Measurements from ENCODE around the gene ARHGAP28. TPM values are rescaled to one million over a fixed set of nuclear protein-coding genes. Genes with fewer than 3 reads are reported as not detected.

ARHGAP28 gene
- total RNA-seq, 3 donors from 2014 or later (not counting 1 experiment from before 2014, with no cell fraction given): not detected

DNA sequence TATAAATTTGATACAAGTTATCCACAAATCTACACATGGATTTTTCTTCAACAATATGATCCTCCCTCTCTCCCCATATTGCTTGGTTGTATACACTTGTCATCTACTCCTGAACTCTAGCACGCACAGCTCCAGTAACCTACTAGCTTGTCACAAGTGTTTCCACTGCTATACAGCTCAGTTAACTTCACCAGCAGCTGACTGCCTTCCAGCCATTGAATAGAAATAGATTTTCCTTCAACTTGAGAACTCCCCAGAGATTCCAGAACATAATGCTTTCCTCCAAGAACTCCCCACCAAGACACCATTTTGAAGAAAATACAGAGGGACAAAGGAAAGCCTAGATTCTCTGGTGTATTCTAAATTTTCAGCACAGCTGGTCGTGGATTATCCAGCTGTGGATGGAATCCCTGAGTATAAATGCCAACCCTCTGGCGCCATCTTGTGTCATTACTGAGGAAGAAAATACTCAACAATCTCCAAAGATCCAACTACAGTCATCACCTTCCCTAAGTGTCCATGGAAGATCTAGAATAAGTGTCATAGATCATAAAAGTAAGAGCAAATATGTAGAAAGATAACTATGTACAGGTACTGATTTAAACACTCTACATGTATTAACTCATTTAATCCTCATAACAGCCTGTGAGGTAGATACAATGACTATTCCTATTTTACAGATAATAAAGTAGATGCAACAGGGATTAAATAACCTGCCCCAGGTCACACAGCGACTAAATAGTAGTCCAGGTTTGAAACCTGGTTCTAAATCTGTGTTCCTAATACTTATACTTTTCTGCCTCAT is 156.7 kb downstream of the ARHGAP28 start:
- ATAC-seq: no peak
- no peak overlapping the region for H3K4me3 Mint-ChIP-seq
- no peaks in the 10 kb centered on the region for H3K36me3 Mint-ChIP-seq
- TF ChIP-seq, protein P1, sequence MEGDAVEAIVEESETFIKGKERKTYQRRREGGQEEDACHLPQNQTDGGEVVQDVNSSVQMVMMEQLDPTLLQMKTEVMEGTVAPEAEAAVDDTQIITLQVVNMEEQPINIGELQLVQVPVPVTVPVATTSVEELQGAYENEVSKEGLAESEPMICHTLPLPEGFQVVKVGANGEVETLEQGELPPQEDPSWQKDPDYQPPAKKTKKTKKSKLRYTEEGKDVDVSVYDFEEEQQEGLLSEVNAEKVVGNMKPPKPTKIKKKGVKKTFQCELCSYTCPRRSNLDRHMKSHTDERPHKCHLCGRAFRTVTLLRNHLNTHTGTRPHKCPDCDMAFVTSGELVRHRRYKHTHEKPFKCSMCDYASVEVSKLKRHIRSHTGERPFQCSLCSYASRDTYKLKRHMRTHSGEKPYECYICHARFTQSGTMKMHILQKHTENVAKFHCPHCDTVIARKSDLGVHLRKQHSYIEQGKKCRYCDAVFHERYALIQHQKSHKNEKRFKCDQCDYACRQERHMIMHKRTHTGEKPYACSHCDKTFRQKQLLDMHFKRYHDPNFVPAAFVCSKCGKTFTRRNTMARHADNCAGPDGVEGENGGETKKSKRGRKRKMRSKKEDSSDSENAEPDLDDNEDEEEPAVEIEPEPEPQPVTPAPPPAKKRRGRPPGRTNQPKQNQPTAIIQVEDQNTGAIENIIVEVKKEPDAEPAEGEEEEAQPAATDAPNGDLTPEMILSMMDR (IDR thresholded peaks at IDR 0.05): no peak
- WGBS (ENCODE audit: insufficient coverage): 16% methylated on average over 3 of the region's 4 CpGs
- no peak overlapping the region for H3K4me3 ChIP-seq (ENCODE audit: low read length)
- H3K9me3 ChIP-seq (ENCODE audit: control insufficient read depth, insufficient read depth, low read length): no peaks in the 10 kb centered on the region
- H3K27me3 Mint-ChIP-seq (ENCODE audit: low read depth in 2 of 2): no peaks in the 10 kb centered on the region
- intact Hi-C loops (cut with micrococcal nuclease): no loop called here
- peak in 1 of 2 donors; percentile 7 for DNase-seq
- H3K36me3 ChIP-seq (ENCODE audit: control insufficient read depth, insufficient read depth, low read length): no peaks in the 10 kb centered on the region
- H3K27me3 ChIP-seq (ENCODE audit: control insufficient read depth, insufficient read depth, low read length): no peaks in the 10 kb centered on the region
- peaks cover 0 to 4% of the 10 kb centered on the region in 2 donors for H3K9me3 Mint-ChIP-seq
- H3K27ac ChIP-seq (ENCODE audit: low read length): no peak overlapping the region
- H3K4me1 ChIP-seq (ENCODE audit: control insufficient read depth, insufficient read depth, low read length): no peaks in the 10 kb centered on the region
- H3K4me1 Mint-ChIP-seq: no peaks in the 10 kb centered on the region
- no peak overlapping the region for H3K27ac Mint-ChIP-seq

DNA sequence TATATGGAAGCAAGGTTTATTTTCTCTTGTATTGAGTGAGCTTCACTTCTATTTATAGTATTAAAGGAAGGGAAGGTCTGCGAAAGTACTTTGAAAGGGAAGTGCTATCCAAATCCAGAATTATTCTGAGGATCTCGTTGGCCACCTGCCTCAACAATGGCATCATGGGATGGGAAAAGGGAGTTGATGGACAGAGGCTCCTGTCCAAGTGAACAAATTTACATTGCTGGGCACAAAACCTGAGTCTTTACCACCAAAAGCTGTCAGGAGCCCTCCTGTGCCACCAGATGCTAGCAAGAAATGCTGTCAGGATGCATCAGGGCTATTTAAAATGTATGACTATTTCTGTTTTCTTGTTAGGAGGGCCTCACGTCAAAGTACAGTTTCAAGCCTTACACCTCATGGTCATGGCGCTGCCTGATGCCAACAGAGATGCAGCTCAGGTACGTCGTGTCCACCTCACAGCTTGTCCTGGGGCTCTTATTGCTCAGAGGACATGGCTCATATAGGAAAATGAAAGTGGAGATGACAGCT is 157.3 kb downstream of the ARHGAP28 start:
- Histone ChIP-seq H3K9me3 (ENCODE audit: control insufficient read depth, insufficient read depth, low read length) (no peaks in the 10 kb centered on the region), H3K27me3 (ENCODE audit: control insufficient read depth, insufficient read depth, low read length) (no peaks in the 10 kb centered on the region), H3K4me3 (ENCODE audit: low read length) (no peak overlapping the region), H3K27ac (ENCODE audit: low read length) (no peak overlapping the region), H3K36me3 (ENCODE audit: control insufficient read depth, insufficient read depth, low read length) (no peaks in the 10 kb centered on the region), H3K4me1 (ENCODE audit: control insufficient read depth, insufficient read depth, low read length) (no peaks in the 10 kb centered on the region)
- no peaks in the 10 kb centered on the region for H3K36me3 Mint-ChIP-seq
- TF ChIP-seq, protein P1 (IDR thresholded peaks at IDR 0.05): no peak
- intact Hi-C loops (cut with micrococcal nuclease): no loop called here
- no peak overlapping the region for H3K4me3 Mint-ChIP-seq
- DNase-seq (no peak), ATAC-seq (no peak)
- WGBS (ENCODE audit: insufficient coverage): 76% methylated on average over 6 of the region's 6 CpGs
- H3K9me3 Mint-ChIP-seq: no peaks in the 10 kb centered on the region
- H3K27me3 Mint-ChIP-seq (ENCODE audit: low read depth in 2 of 2): no peaks in the 10 kb centered on the region
- H3K27ac Mint-ChIP-seq: no peak overlapping the region
- H3K4me1 Mint-ChIP-seq: no peaks in the 10 kb centered on the region

DNA sequence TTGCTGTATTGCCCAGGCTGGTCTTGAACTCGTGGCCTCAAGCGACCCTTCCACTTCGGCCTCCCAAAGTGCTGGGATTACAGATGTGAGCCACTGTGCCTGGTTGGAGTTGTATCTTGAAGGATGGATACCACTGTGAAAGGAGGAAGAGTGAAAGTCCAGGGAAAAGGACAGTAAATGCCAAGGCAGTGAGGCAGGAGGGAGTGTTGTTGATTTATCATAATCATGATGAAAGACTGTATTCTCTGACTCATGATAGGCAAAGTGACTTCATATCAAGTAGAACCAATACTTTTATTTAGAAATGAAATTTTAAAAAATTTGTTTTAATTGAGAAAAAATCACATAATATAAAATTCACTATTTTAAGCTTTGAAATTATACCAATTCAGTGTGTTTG is 162.3 kb downstream of the ARHGAP28 start:
- H3K4me3 Mint-ChIP-seq: no peak overlapping the region
- H3K27ac ChIP-seq (ENCODE audit: low read length): no peak overlapping the region
- TF ChIP-seq, protein P1 (IDR thresholded peaks at IDR 0.05): no peak
- H3K9me3 ChIP-seq (ENCODE audit: control insufficient read depth, insufficient read depth, low read length): no peaks in the 10 kb centered on the region
- no peak for DNase-seq
- H3K4me3 ChIP-seq (ENCODE audit: low read length): no peak overlapping the region
- no peak overlapping the region for H3K27ac Mint-ChIP-seq
- intact Hi-C loops (cut with micrococcal nuclease): no loop called here
- WGBS (ENCODE audit: insufficient coverage): 89% methylated on average over 3 of the region's 3 CpGs
- no peaks in the 10 kb centered on the region for H3K36me3 ChIP-seq (ENCODE audit: control insufficient read depth, insufficient read depth, low read length)
- H3K9me3 Mint-ChIP-seq: no peaks in the 10 kb centered on the region
- ATAC-seq: no peak
- H3K36me3 Mint-ChIP-seq: no peaks in the 10 kb centered on the region
- H3K27me3 ChIP-seq (ENCODE audit: control insufficient read depth, insufficient read depth, low read length): no peaks in the 10 kb centered on the region
- H3K4me1 ChIP-seq (ENCODE audit: control insufficient read depth, insufficient read depth, low read length): no peaks in the 10 kb centered on the region
- H3K27me3 Mint-ChIP-seq (ENCODE audit: low read depth in 2 of 2): no peaks in the 10 kb centered on the region
- no peaks in the 10 kb centered on the region for H3K4me1 Mint-ChIP-seq

Data from natural killer cell (primary cell).